Chondrocyte (in vitro differentiated cells): ENCODE measurements around the gene LMNA. TPM values are rescaled to one million over a fixed set of nuclear protein-coding genes. Genes with fewer than 3 reads are reported as not detected.
A peak's percentile ranks its signal among the peaks of the same experiment; 100 is the strongest.

Experiments used
- DNase-seq: peaks from one replicate; pipeline ENCODE4 v3.0.0; 2021; ENCODE audit warnings: mixed read lengths, low spot score
- H3K27ac Mint-ChIP-seq: one replicate; pipeline ENCODE4 v1.8.0; 2021; ENCODE audit warnings: mild to moderate bottlenecking, moderate library complexity, mixed read lengths; ENCODE audit not compliant: unreplicated experiment
- H3K27me3 Mint-ChIP-seq: 2 replicates; pipeline ENCODE4 v1.8.0; 2021; ENCODE audit warnings: low read depth, mixed read lengths
- H3K36me3 Mint-ChIP-seq: 2 replicates; pipeline ENCODE4 v1.8.0; 2021; ENCODE audit warnings: low read depth, mixed read lengths
- H3K4me1 Mint-ChIP-seq: 2 replicates; pipeline ENCODE4 v1.8.0; 2021; ENCODE audit warnings: low read depth, mild to moderate bottlenecking, mixed read lengths
- H3K4me3 Mint-ChIP-seq: one replicate; pipeline ENCODE4 v1.8.0; 2021; ENCODE audit warnings: mild to moderate bottlenecking, moderate library complexity, mixed read lengths; ENCODE audit not compliant: unreplicated experiment
- H3K9me3 Mint-ChIP-seq: 2 replicates; pipeline ENCODE4 v1.8.0; 2021; ENCODE audit warnings: low read depth, mixed read lengths
- CTCF ChIP-seq: fragments of 200-600 bp; sonication (generic); IDR thresholded peaks from 2 replicates; pipeline ENCODE4 v1.5.0; 2021; ENCODE audit warnings: antibody characterized with exemption, mild to moderate bottlenecking, moderate library complexity
- total RNA-seq: library from RNA; stranded (reverse); gene quantifications from 3 replicates; pipeline ENCODE4 v1.2.1, GENCODE V29; 2021

LMNA gene
- total RNA-seq, 1 donor from 2014 or later = 675 TPM

- no peak for TF ChIP-seq CTCF
- Mint-ChIP-seq H3K27ac (peak overlapping the region; percentile 63), H3K36me3 (peaks cover 7% of the 10 kb centered on the region), H3K4me1 (peaks cover 22% of the 10 kb centered on the region), H3K4me3 (no peak overlapping the region), H3K27me3 (no peaks in the 10 kb centered on the region), H3K9me3 (no peaks in the 10 kb centered on the region)
- no peak for DNase-seq
Observed at GRCh38 chr1:156090138-156090839, 24.2 kb upstream of the LMNA start.

GRCh38 chr1:156090840-156091188 is 23.7 kb upstream of the LMNA start:
- H3K4me3 Mint-ChIP-seq = no peak overlapping the region
- H3K27ac Mint-ChIP-seq = peak overlapping the region; percentile 63
- DNase-seq = no peak
- H3K27me3 Mint-ChIP-seq = no peaks in the 10 kb centered on the region
- TF ChIP-seq CTCF = peak; percentile 94
- H3K36me3 Mint-ChIP-seq = peaks cover 7% of the 10 kb centered on the region
- no peaks in the 10 kb centered on the region for H3K9me3 Mint-ChIP-seq
- peaks cover 24% of the 10 kb centered on the region for H3K4me1 Mint-ChIP-seq

GRCh38 chr1:156091610-156092009 is 22.9 kb upstream of the LMNA start:
- no peaks in the 10 kb centered on the region for H3K27me3 Mint-ChIP-seq
- no peak for DNase-seq
- H3K4me3 Mint-ChIP-seq = no peak overlapping the region
- H3K9me3 Mint-ChIP-seq = no peaks in the 10 kb centered on the region
- H3K4me1 Mint-ChIP-seq = peaks cover 24% of the 10 kb centered on the region
- no peak for TF ChIP-seq CTCF
- H3K27ac Mint-ChIP-seq = no peak overlapping the region
- peaks cover 7% of the 10 kb centered on the region for H3K36me3 Mint-ChIP-seq

GRCh38 chr1:156095906-156096508 is 18.5 kb upstream of the LMNA start:
- Mint-ChIP-seq H3K4me1 (peaks cover 30% of the 10 kb centered on the region), H3K36me3 (peaks cover 7% of the 10 kb centered on the region), H3K9me3 (no peaks in the 10 kb centered on the region), H3K27me3 (no peaks in the 10 kb centered on the region), H3K27ac (peak overlapping the region; percentile 98), H3K4me3 (no peak overlapping the region)
- TF ChIP-seq CTCF = no peak
- no peak for DNase-seq

GRCh38 chr1:156096640-156097391 is 17.7 kb upstream of the LMNA start:
- DNase-seq = peak; percentile 96
- H3K4me1 Mint-ChIP-seq = peaks cover 38% of the 10 kb centered on the region
- peak overlapping the region; percentile 98 for H3K27ac Mint-ChIP-seq

More at GRCh38 chr1:156096640-156097391, 17.7 kb upstream of the LMNA start:
- TF ChIP-seq CTCF = peak; percentile 99
- peaks cover 7% of the 10 kb centered on the region for H3K36me3 Mint-ChIP-seq
- no peaks in the 10 kb centered on the region for H3K9me3 Mint-ChIP-seq
- H3K27me3 Mint-ChIP-seq = no peaks in the 10 kb centered on the region
- H3K4me3 Mint-ChIP-seq = peak overlapping the region; percentile 43
